Superior temporal gyrus (tissue), 1 donor: ENCODE measurements around the gene CCND1.

Source experiments
- DNase-seq: peaks from one replicate; pipeline ENCODE4 v3.0.0-alpha.2; 2016; ENCODE audit errors: extremely low spot score

The CCND1 gene

GRCh38 chr11:69653406-69653960, 12.5 kb downstream of the CCND1 start:
- no peak for DNase-seq

- DNase-seq, result no peak
These were observed 13.2 kb downstream of the CCND1 start for GRCh38 chr11:69654001-69654659.

GRCh38 chr11:69654660-69655478, 13.9 kb downstream of the CCND1 start:
- DNase-seq, result no peak

- no peak for DNase-seq
These were observed 14.8 kb downstream of the CCND1 start for GRCh38 chr11:69655479-69656428.

- DNase-seq, result no peak
These were observed 15.8 kb downstream of the CCND1 start for GRCh38 chr11:69656536-69657455.

GRCh38 chr11:69657456-69657910, 16.5 kb downstream of the CCND1 start:
- no peak for DNase-seq

GRCh38 chr11:69657911-69658625, 17.1 kb downstream of the CCND1 start:
- no peak for DNase-seq

GRCh38 chr11:69658626-69659450, 17.9 kb downstream of the CCND1 start:
- no peak for DNase-seq

- DNase-seq, result no peak
These were observed 18.6 kb downstream of the CCND1 start for GRCh38 chr11:69659591-69659990.

GRCh38 chr11:69660001-69660500, 19.1 kb downstream of the CCND1 start:
- DNase-seq, result no peak

GRCh38 chr11:69661413-69661715, 20.4 kb downstream of the CCND1 start:
- DNase-seq, result no peak

- DNase-seq, result no peak
These were observed 21.2 kb downstream of the CCND1 start for GRCh38 chr11:69662021-69662698.

GRCh38 chr11:69662806-69663205, 21.9 kb downstream of the CCND1 start:
- no peak for DNase-seq

- DNase-seq, result no peak
These were observed 22.4 kb downstream of the CCND1 start for GRCh38 chr11:69663326-69663725.

- no peak for DNase-seq
These were observed 23.3 kb downstream of the CCND1 start for GRCh38 chr11:69664103-69664775.

- no peak for DNase-seq
These were observed 23.9 kb downstream of the CCND1 start for GRCh38 chr11:69664901-69665300.

GRCh38 chr11:69665669-69666068, 24.7 kb downstream of the CCND1 start:
- DNase-seq, result no peak

GRCh38 chr11:69666261-69666660, 25.3 kb downstream of the CCND1 start:
- DNase-seq, result no peak
